Spleen (tissue), 7 donors: ENCODE results near the gene GIPC2.
"Not testable (repeated sequence)": the region's sequence is repeated elsewhere in the genome, so short reads cannot be mapped to it uniquely, and the experiment has no call there.

ENCODE experiments used
- CTCF ChIP-seq, 11 experiments: fragments of 200-600 bp in 7 of 11; fragments of 450-650 bp in 4 of 11; sonication (generic) in 4 of 11; IDR thresholded peaks in 8 of 11; conservative IDR thresholded peaks in 3 of 11; 1 replicate in 7 of 11; 2 replicates in 4 of 11; pipeline versions ENCODE4 v1.4.0 to v1.8.0; 2016 to 2021; ENCODE audit warnings: antibody characterized with exemption in 11 of 11, inconsistent platforms in 4 of 11, mild to moderate bottlenecking in 1 of 11
- POLR2AphosphoS5 ChIP-seq, 3 donors: sonication (generic); formaldehyde crosslinking; IDR thresholded peaks; one replicate each; pipeline ENCODE4 v1.5.1; 2017; ENCODE audit warnings: antibody characterized with exemption in 3 of 3
- donor health status: DM: no; HTN: no; CAD: no; lungs with moderate emphysema.
- donor health status: DM: no; HTN: no; CAD: no.
- donor health status: DM: no; HTN: no; CAD: no.

- not testable (repeated sequence) for TF ChIP-seq CTCF (IDR thresholded peaks at IDR 0.05 in 8 of 11, conservative IDR thresholded peaks at IDR 0.05 in 3 of 11); POLR2AphosphoS5 (IDR thresholded peaks at IDR 0.05)
Measured at GRCh38 chr1:78120485-78120884, 74.7 kb downstream of the GIPC2 start.
